HepG2 (cell line): Measurements from ENCODE around the gene BMF. TPM values are rescaled to one million over a fixed set of nuclear protein-coding genes. Genes with fewer than 3 reads are reported as not detected.

Experiments used
- CBX5 ChIP-seq: sonication (generic); formaldehyde crosslinking; IDR thresholded peaks from 2 replicates; pipeline ENCODE4 v1.4.0; 2020; ENCODE audit warnings: missing genetic modification reagents, borderline replicate concordance
- GABPB1 ChIP-seq: IDR thresholded peaks from 2 replicates; pipeline ENCODE4 v1.6.1; 2016; ENCODE audit warnings: mild to moderate bottlenecking, missing genetic modification reagents, moderate library complexity, missing compliant biosample characterization
- KDM2A ChIP-seq: sonication (generic); formaldehyde crosslinking; IDR thresholded peaks from 2 replicates; pipeline ENCODE4 v1.4.0; 2020; ENCODE audit warnings: low read depth, missing genetic modification reagents, borderline replicate concordance
- KDM4B ChIP-seq: sonication (generic); formaldehyde crosslinking; IDR thresholded peaks from 2 replicates; pipeline ENCODE4 v1.4.0; 2020; ENCODE audit warnings: missing genetic modification reagents
- MAZ ChIP-seq, 2 experiments: sonication (generic) in 1 of 2; formaldehyde crosslinking in 1 of 2; IDR thresholded peaks; 2 replicates each; pipeline versions ENCODE4 v1.5.0 to v1.6.1; 2012 to 2020; ENCODE audit warnings: low read depth in 2 of 2, mild to moderate bottlenecking in 2 of 2, borderline replicate concordance in 1 of 2, improper control_type of control experiment in 1 of 2, low read length in 1 of 2, missing genetic modification reagents in 1 of 2, moderate library complexity in 1 of 2
- RAD21 ChIP-seq: fragments of 450-650 bp; formaldehyde crosslinking; IDR thresholded peaks from 2 replicates; pipeline ENCODE4 v1.5.0; 2020; ENCODE audit warnings: mild to moderate bottlenecking
- SETDB1 ChIP-seq: sonication (generic); formaldehyde crosslinking; IDR thresholded peaks from 2 replicates; pipeline ENCODE4 v1.5.1; 2020; ENCODE audit warnings: missing genetic modification reagents, mild to moderate bottlenecking, borderline replicate concordance
- SMAD9 ChIP-seq: sonication (generic); formaldehyde crosslinking; IDR thresholded peaks from 2 replicates; pipeline ENCODE4 v1.5.1; 2020; ENCODE audit warnings: mild to moderate bottlenecking, missing genetic modification reagents
- TEAD3 ChIP-seq: optimal IDR thresholded peaks from 2 replicates; pipeline ENCODE3; 2016; ENCODE audit warnings: borderline replicate concordance
- TP53 ChIP-seq: sonication (generic); formaldehyde crosslinking; conservative IDR thresholded peaks from 2 replicates; pipeline ENCODE4 v1.4.0; 2020; ENCODE audit warnings: missing genetic modification reagents
- ZNF232 ChIP-seq: sonication (generic); formaldehyde crosslinking; IDR thresholded peaks from 2 replicates; pipeline ENCODE4 v1.4.0; 2020; ENCODE audit warnings: missing genetic modification reagents, borderline replicate concordance
- ZNF335 ChIP-seq: sonication (generic); formaldehyde crosslinking; IDR thresholded peaks from 2 replicates; pipeline ENCODE4 v1.4.0; 2020; ENCODE audit warnings: missing genetic modification reagents
- ZNF501 ChIP-seq: sonication (generic); formaldehyde crosslinking; IDR thresholded peaks from 2 replicates; pipeline ENCODE4 v1.5.1; 2020; ENCODE audit warnings: mild to moderate bottlenecking, moderate library complexity, missing genetic modification reagents
- ZNF615 ChIP-seq: sonication (generic); formaldehyde crosslinking; IDR thresholded peaks from 2 replicates; pipeline ENCODE4 v1.5.0; 2020; ENCODE audit warnings: mild to moderate bottlenecking, missing genetic modification reagents, borderline replicate concordance
- ZNF775 ChIP-seq: sonication (generic); formaldehyde crosslinking; IDR thresholded peaks from 2 replicates; pipeline ENCODE4 v1.4.0; 2020; ENCODE audit warnings: missing genetic modification reagents, mild to moderate bottlenecking, moderate library complexity, borderline replicate concordance
- polyA plus RNA-seq, 8 experiments: library from polyadenylated mRNA; depleted of rRNA in 3 of 8; stranded (reverse) in 7 of 8; unstranded in 1 of 8; fragments of >200 nt; fragmentation: Illumina TruSeq in 4 of 8; extraction: Trizol in 4 of 8; gene quantifications; 2 replicates each; pipeline versions ENCODE4 v1.2.1 to v1.2.3, GENCODE V29; 2011 to 2016; ENCODE audit warnings: low read depth in 4 of 8, missing spikeins in 1 of 8, mixed read lengths in 1 of 8; ENCODE audit not compliant: insufficient read depth in 1 of 8
- total RNA-seq, 5 experiments: library from RNA; depleted of rRNA; stranded (reverse); fragments of >200 nt; fragmentation: Illumina TruSeq; extraction: Trizol; gene quantifications; 2 replicates each; pipeline ENCODE4 v1.2.3, GENCODE V29; 2016; ENCODE audit warnings: low read depth in 1 of 5
- TF ChIP-seq, protein P1 (sequence below): sonication (generic); formaldehyde crosslinking; IDR thresholded peaks from 2 replicates; pipeline ENCODE4 v1.5.0; 2020; ENCODE audit warnings: missing genetic modification reagents, mild to moderate bottlenecking, borderline replicate concordance
- TF ChIP-seq, protein P2 (sequence below): sonication (generic); formaldehyde crosslinking; IDR thresholded peaks from 2 replicates; pipeline ENCODE4 v1.8.0; 2022; ENCODE audit warnings: missing genetic modification reagents, mild to moderate bottlenecking, inconsistent platforms, borderline replicate concordance
- TF ChIP-seq, protein P3 (sequence below): IDR thresholded peaks from 2 replicates; pipeline ENCODE4 v1.6.1; 2016; ENCODE audit warnings: missing compliant biosample characterization, missing genetic modification reagents, borderline replicate concordance
- TF ChIP-seq, protein P4 (sequence below): IDR thresholded peaks from 2 replicates; pipeline ENCODE4 v1.6.1; 2012; ENCODE audit warnings: inconsistent platforms
- TF ChIP-seq, protein P5 (sequence below): sonication (generic); formaldehyde crosslinking; IDR thresholded peaks from 2 replicates; pipeline ENCODE4 v1.4.0; 2020; ENCODE audit warnings: missing genetic modification reagents
- TF ChIP-seq, protein P6 (sequence below): sonication (generic); formaldehyde crosslinking; IDR thresholded peaks from 2 replicates; pipeline ENCODE4 v1.5.0; 2020; ENCODE audit warnings: mild to moderate bottlenecking, missing genetic modification reagents, moderate library complexity

The BMF gene
- total and polyA plus RNA-seq, 2 of the 13 experiments (the other 11 are each of a cell fraction or from before 2014, with no cell fraction given): 8.7 to 15.9 TPM

DNA sequence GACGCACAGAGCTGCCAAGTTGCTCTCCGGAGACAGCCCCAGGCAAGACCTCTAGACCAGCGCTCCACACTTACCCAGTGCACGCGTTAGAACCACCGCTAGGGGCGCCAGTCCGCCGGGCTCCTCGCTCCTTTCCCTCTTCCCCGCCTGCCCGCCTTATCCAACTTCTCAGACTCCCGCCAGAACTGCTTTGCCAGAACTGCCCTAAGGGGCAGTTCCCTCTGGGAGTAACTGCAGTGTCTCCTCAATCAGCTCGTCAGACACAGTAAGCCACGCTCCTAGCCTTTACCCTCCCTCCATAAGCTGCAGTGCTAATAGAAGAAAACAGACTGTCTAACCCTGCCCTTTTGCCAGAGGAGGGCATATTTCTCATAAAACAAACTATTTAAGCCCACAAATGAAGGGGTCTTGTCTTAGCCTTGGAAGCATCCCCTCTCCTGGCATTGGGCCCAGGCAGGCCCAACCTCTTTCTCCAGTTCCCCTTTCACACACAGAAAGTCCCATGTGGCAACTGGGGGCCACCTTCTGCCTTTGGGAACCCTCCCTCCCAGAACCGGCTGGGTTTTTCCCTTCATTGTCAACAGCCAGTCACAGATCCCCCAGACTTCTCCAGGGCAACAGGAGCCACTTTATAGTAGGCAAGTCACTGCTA is 3.7 kb downstream of the BMF start (continued):
- TF ChIP-seq KDM2A: 0 out of 2 replicates have a peak, but pooled peaks have one; percentile 24
- TF ChIP-seq MAZ (IDR thresholded peaks at IDR 0.05; ENCODE audit: borderline replicate concordance, low read depth, low read length): 0 out of 2 replicates have a peak, but pooled peaks have one; percentile 40
- TF ChIP-seq MAZ (CRISPR knock-in tag; IDR thresholded peaks at IDR 0.05; ENCODE audit: low read depth): no peak
- no peak for TF ChIP-seq SMAD9 (CRISPR knock-in tag)
- TF ChIP-seq, protein P1, sequence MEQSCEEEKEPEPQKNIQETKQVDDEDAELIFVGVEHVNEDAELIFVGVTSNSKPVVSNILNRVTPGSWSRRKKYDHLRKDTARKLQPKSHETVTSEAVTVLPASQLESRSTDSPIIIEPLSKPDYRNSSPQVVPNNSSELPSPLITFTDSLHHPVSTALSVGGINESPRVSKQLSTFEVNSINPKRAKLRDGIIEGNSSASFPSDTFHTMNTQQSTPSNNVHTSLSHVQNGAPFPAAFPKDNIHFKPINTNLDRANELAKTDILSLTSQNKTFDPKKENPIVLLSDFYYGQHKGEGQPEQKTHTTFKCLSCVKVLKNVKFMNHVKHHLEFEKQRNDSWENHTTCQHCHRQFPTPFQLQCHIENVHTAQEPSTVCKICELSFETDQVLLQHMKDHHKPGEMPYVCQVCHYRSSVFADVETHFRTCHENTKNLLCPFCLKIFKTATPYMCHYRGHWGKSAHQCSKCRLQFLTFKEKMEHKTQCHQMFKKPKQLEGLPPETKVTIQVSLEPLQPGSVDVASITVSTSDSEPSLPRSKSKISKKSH (CRISPR knock-in tag): 0 out of 2 replicates have a peak, but pooled peaks have one; percentile 52
- TF ChIP-seq ZNF775 (CRISPR knock-in tag): no peak
- TF ChIP-seq, protein P2, sequence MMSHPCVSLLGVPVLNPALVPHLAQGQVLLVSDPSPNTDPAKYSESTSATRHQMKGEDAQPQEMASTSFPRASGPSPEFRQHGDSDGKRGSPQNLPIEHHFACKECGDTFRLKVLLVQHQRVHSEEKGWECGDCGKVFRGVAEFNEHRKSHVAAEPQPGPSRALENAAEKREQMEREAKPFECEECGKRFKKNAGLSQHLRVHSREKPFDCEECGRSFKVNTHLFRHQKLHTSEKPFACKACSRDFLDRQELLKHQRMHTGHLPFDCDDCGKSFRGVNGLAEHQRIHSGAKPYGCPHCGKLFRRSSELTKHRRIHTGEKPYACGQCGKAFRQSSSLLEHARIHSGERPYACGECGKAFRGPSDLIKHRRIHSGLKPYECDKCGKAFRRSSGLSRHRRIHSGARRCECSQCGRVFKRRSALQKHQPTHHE (CRISPR knock-in tag): no peak
- TF ChIP-seq ZNF232 (CRISPR knock-in tag): no peak
- TF ChIP-seq, protein P3, sequence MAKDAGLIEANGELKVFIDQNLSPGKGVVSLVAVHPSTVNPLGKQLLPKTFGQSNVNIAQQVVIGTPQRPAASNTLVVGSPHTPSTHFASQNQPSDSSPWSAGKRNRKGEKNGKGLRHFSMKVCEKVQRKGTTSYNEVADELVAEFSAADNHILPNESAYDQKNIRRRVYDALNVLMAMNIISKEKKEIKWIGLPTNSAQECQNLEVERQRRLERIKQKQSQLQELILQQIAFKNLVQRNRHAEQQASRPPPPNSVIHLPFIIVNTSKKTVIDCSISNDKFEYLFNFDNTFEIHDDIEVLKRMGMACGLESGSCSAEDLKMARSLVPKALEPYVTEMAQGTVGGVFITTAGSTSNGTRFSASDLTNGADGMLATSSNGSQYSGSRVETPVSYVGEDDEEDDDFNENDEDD (CRISPR knock-in tag): peak; percentile 66; the same call in 1 of the 2 replicates
- TF ChIP-seq KDM4B (CRISPR knock-in tag): no peak
- TF ChIP-seq ZNF335 (CRISPR knock-in tag): peak; percentile 31; the same call in 1 of the 2 replicates
- TF ChIP-seq ZNF615: no peak
- peak; percentile 35; the same call in 1 of the 2 replicates for TF ChIP-seq ZNF501 (CRISPR knock-in tag)
- 0 out of 2 replicates have a peak, but pooled peaks have one; percentile 64 for TF ChIP-seq SETDB1 (CRISPR knock-in tag)
- TF ChIP-seq RAD21 (CRISPR knock-in tag): peak; percentile 83
- peak; percentile 11 for TF ChIP-seq TEAD3 (CRISPR knock-in tag)
- 0 out of 2 replicates have a peak, but pooled peaks have one; percentile 39 for TF ChIP-seq GABPB1
- TF ChIP-seq, protein P4, sequence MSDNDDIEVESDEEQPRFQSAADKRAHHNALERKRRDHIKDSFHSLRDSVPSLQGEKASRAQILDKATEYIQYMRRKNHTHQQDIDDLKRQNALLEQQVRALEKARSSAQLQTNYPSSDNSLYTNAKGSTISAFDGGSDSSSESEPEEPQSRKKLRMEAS: peak; percentile 57; the same call in 1 of the 2 replicates
- TF ChIP-seq, protein P5, sequence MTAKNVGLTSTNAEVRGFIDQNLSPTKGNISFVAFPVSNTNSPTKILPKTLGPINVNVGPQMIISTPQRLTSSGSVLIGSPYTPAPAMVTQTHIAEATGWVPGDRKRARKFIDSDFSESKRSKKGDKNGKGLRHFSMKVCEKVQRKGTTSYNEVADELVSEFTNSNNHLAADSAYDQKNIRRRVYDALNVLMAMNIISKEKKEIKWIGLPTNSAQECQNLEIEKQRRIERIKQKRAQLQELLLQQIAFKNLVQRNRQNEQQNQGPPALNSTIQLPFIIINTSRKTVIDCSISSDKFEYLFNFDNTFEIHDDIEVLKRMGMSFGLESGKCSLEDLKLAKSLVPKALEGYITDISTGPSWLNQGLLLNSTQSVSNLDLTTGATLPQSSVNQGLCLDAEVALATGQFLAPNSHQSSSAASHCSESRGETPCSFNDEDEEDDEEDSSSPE (CRISPR knock-in tag): peak; percentile 82
- 0 out of 2 replicates have a peak, but pooled peaks have one; percentile 6 for TF ChIP-seq CBX5 (CRISPR knock-in tag)
- TF ChIP-seq, protein P6, sequence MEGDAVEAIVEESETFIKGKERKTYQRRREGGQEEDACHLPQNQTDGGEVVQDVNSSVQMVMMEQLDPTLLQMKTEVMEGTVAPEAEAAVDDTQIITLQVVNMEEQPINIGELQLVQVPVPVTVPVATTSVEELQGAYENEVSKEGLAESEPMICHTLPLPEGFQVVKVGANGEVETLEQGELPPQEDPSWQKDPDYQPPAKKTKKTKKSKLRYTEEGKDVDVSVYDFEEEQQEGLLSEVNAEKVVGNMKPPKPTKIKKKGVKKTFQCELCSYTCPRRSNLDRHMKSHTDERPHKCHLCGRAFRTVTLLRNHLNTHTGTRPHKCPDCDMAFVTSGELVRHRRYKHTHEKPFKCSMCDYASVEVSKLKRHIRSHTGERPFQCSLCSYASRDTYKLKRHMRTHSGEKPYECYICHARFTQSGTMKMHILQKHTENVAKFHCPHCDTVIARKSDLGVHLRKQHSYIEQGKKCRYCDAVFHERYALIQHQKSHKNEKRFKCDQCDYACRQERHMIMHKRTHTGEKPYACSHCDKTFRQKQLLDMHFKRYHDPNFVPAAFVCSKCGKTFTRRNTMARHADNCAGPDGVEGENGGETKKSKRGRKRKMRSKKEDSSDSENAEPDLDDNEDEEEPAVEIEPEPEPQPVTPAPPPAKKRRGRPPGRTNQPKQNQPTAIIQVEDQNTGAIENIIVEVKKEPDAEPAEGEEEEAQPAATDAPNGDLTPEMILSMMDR: peak; percentile 84
- TF ChIP-seq TP53 (CRISPR knock-in tag): no peak
